Spleen (tissue), 7 donors: ENCODE results near the gene MYO1D.

Source experiments
- CTCF ChIP-seq, 11 experiments: fragments of 200-600 bp in 7 of 11; fragments of 450-650 bp in 4 of 11; sonication (generic) in 4 of 11; IDR thresholded peaks in 8 of 11; conservative IDR thresholded peaks in 3 of 11; 1 replicate in 7 of 11; 2 replicates in 4 of 11; pipeline versions ENCODE4 v1.4.0 to v1.8.0; 2016 to 2021; ENCODE audit warnings: antibody characterized with exemption in 11 of 11, inconsistent platforms in 4 of 11, mild to moderate bottlenecking in 1 of 11
- POLR2A ChIP-seq, 3 donors: fragments of 450-650 bp; IDR thresholded peaks; one replicate each; pipeline ENCODE4 v1.5.1; 2017; ENCODE audit warnings: antibody characterized with exemption in 3 of 3, mild to moderate bottlenecking in 1 of 3
- POLR2AphosphoS5 ChIP-seq, 3 donors: sonication (generic); formaldehyde crosslinking; IDR thresholded peaks; one replicate each; pipeline ENCODE4 v1.5.1; 2017; ENCODE audit warnings: antibody characterized with exemption in 3 of 3
- donor health status: DM: no; HTN: no; CAD: no; lungs with moderate emphysema.
- donor health status: DM: no; HTN: no; CAD: no.
- donor health status: DM: no; HTN: no; CAD: no.

- TF ChIP-seq CTCF (IDR thresholded peaks at IDR 0.05 in 8 of 11, conservative IDR thresholded peaks at IDR 0.05 in 3 of 11) (peak; percentile 16 to 77 (median 57)), POLR2A (IDR thresholded peaks at IDR 0.05) (no peak), POLR2AphosphoS5 (IDR thresholded peaks at IDR 0.05) (no peak)
These were observed 121.7 kb downstream of the MYO1D start for GRCh38 chr17:32755045-32755805.
